Heart left ventricle (tissue), 16 donors: ENCODE results near the gene DHRS12. TPM values are rescaled to one million over a fixed set of nuclear protein-coding genes. Genes with fewer than 3 reads are reported as not detected.

ENCODE experiments used
- ATAC-seq, 4 donors: fragments of 200-7000 bp; cut with Tn5 transposase; one replicate each; pipeline ENCODE4 v1.9.1; 2020 to 2022; ENCODE audit warnings: moderate library complexity in 4 of 4, mild to moderate bottlenecking in 3 of 4, moderate number of reproducible peaks in 1 of 4
- DNase-seq, 5 donors: peaks; one replicate each; pipeline ENCODE4 v3.0.0-alpha.2; 2020
- H3K27ac ChIP-seq, 12 donors: fragments of 200-600 bp; sonication (generic) in 4 of 12; one replicate each; pipeline versions ENCODE4 v1.5.0 to v1.8.0; 2016 to 2022; ENCODE audit warnings: mild to moderate bottlenecking in 2 of 12
- H3K27me3 ChIP-seq, 9 donors: fragments of 200-600 bp; sonication (generic) in 2 of 9; one replicate each; pipeline versions ENCODE4 v1.5.1 to v1.8.0; 2016 to 2022; ENCODE audit warnings: mild to moderate bottlenecking in 3 of 9
- H3K36me3 ChIP-seq, 9 donors: fragments of 200-600 bp; sonication (generic) in 2 of 9; one replicate each; pipeline versions ENCODE4 v1.5.0 to v1.8.0; 2018 to 2022; ENCODE audit warnings: mild to moderate bottlenecking in 2 of 9
- H3K4me1 ChIP-seq, 12 donors: fragments of 200-600 bp; sonication (generic) in 4 of 12; one replicate each; pipeline versions ENCODE4 v1.5.0 to v1.8.0; 2016 to 2022; ENCODE audit warnings: mild to moderate bottlenecking in 3 of 12
- H3K4me3 ChIP-seq, 12 donors: fragments of 200-600 bp; sonication (generic) in 4 of 12; one replicate each; pipeline versions ENCODE4 v1.5.0 to v1.8.0; 2017 to 2022; ENCODE audit warnings: mild to moderate bottlenecking in 9 of 12, moderate library complexity in 4 of 12
- H3K9me3 ChIP-seq, 12 donors: fragments of 200-600 bp; sonication (generic) in 4 of 12; one replicate each; pipeline versions ENCODE4 v1.5.0 to v1.8.0; 2016 to 2022; ENCODE audit warnings: mild to moderate bottlenecking in 1 of 12
- POLR2A ChIP-seq, 2 donors: fragments of 450-650 bp; IDR thresholded peaks; one replicate each; pipeline ENCODE4 v1.6.1; 2017; ENCODE audit warnings: antibody characterized with exemption in 2 of 2, mild to moderate bottlenecking in 2 of 2, moderate library complexity in 2 of 2
- WGBS, 4 donors: extraction: QIAGEN DNeasy Blood & Tissue Kit in 2 of 4; methylation state at CpG; one replicate each; pipeline versions ENCODE4 v1.1.5 to v1.1.7; 2013 to 2018; 5-methylcytosine and 5-hydroxymethylcytosine counted together
- intact Hi-C, 10 donors: fragments of 100-400 bp; cut with DNase I; formaldehyde crosslinking; loops; one replicate each; pipeline versions ENCODE4 v1.11.1 to v1.14.2; 2022
- polyA plus RNA-seq, 2 donors: library from polyadenylated mRNA; stranded (reverse); fragments of 200-250 nt; gene quantifications; one replicate each; pipeline ENCODE4 v1.2.3, GENCODE V29; 2013
- total RNA-seq, 9 donors: library from RNA; depleted of rRNA in 2 of 9; stranded (reverse); fragments of >200 nt in 2 of 9; fragmentation: NEBNext Ultra II Directional in 3 of 9; extraction: Animal tissue kit (Norgen Biotek cat#: 25700) in 3 of 9; gene quantifications; one replicate each; pipeline versions ENCODE4 v1.1.0 to v1.2.4, GENCODE V29; 2016 to 2023
- TF ChIP-seq, protein P1 (sequence below), 12 donors: fragments of 200-600 bp; sonication (generic) in 4 of 12; IDR thresholded peaks; one replicate each; pipeline versions ENCODE4 v1.5.0 to v1.8.0; 2018 to 2022; ENCODE audit warnings: antibody characterized with exemption in 12 of 12, mild to moderate bottlenecking in 5 of 12
- donor health status: ischemic (EF 13 %, LVEDD 7.1; RV severe dilation, severe dysfunction).
- donor health status: healthy with polysubstance abuse.
- donor health status: DM: no; HTN: yes; CAD: no.
- donor health status: DM: no; HTN: no; CAD: no.
- donor health status: ischemic (EF 25% LVEDD 6.9; RV normal size, moderate dysfunction).
- donor health status: ischemic (EF 25% LVEDD 5.7; RV mildly dilated, moderate dysfunction).
- donor health status: healthy.
- donor health status: DM: yes; HTN: yes; CAD: no.
- donor health status: ischemic (EF 35%, LVEDD 5.7; RV mildly dilated, moderate dysfunction).
- donor health status: nonischemic (EF 11% LVEDD 7.7; RV severe dilation, severe dysfunction).
- donor health status: DM: yes; HTN: yes; CAD: no.
- donor health status: PGD.
- donor health status: ischemic (EF 29% LVEDD 5.4; RV normal size, mild dysfunction).
- donor health status: nonischemic (EF 23%, LVEDD 6.1; RV moderate dilation, normal function).

DHRS12 gene
- total and polyA plus RNA-seq, 11 donors: 3.9 to 13.9 (median 12.1) TPM

DNA sequence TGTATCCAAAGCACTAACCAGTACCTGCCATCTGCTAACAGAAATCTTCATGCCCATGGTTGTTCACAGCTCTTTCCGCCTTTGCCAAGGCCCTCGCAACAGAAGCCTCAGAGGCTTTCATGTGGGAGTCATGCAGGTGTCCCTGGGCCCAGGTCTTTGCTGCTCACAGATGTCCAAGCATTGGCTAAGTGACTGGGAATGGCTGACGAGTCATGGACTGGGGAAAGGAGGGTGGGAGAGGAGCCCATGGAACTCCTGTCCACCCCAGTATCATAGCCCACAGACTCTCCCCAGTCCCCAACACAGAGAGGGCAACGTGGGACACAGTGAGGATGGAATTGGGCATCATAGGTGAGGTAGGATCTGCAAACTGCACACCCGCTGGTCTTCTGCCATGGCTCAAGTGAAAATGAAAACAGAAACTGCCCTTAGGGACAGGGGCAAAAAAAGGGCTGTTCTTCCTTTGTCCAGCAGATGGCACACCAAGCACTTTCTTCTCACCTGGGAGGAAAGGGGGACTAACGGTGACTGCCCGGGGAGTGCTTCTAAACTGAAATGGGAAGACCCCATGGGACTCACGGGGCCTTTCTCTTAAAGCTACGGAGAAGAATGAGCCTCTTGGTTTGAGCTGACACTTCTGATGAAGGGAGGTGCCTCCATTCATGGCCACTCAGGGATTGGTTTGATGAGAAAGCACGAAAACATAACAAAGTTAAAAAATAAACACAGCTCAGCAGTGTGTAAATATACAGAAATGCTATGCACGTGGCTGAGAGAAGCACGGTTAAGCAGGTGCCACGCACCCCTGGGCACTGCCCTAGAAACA is 11.1 kb upstream of the DHRS12 start:
- Histone ChIP-seq H3K4me1 (peaks cover 0 to 40% (median 13%) of the 10 kb centered on the region in 12 donors), H3K27me3 (no peaks in the 10 kb centered on the region), H3K36me3 (no peaks in the 10 kb centered on the region), H3K4me3 (peak overlapping the region in 9 of 12 donors; percentile 8 to 39 (median 19)), H3K9me3 (no peaks in the 10 kb centered on the region), H3K27ac (peak overlapping the region in 4 of 12 donors; percentile 17 to 42 (median 22))
- WGBS, 4 donors: 21 to 31% (median 26%) methylated on average over 12 to 13 of the region's 13 CpGs
- TF ChIP-seq, protein P1, sequence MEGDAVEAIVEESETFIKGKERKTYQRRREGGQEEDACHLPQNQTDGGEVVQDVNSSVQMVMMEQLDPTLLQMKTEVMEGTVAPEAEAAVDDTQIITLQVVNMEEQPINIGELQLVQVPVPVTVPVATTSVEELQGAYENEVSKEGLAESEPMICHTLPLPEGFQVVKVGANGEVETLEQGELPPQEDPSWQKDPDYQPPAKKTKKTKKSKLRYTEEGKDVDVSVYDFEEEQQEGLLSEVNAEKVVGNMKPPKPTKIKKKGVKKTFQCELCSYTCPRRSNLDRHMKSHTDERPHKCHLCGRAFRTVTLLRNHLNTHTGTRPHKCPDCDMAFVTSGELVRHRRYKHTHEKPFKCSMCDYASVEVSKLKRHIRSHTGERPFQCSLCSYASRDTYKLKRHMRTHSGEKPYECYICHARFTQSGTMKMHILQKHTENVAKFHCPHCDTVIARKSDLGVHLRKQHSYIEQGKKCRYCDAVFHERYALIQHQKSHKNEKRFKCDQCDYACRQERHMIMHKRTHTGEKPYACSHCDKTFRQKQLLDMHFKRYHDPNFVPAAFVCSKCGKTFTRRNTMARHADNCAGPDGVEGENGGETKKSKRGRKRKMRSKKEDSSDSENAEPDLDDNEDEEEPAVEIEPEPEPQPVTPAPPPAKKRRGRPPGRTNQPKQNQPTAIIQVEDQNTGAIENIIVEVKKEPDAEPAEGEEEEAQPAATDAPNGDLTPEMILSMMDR (IDR thresholded peaks at IDR 0.05): peak; percentile 68 to 88 (median 82)
- TF ChIP-seq POLR2A (IDR thresholded peaks at IDR 0.05): no peak
- peak; percentile 13 to 69 (median 60) for ATAC-seq
- peak; percentile 45 to 63 (median 60) for DNase-seq
- intact Hi-C loops: loop anchor here in 9 of 10 donors (1.0 to 10.0 kb wide), 8 partner anchors 17 to 312 kb away; partner anchors contain the start of genes NEK5 (in 9 of the 9), ALG11 (in 2 of the 9) and ATP7B (in 2 of the 9)

DNA sequence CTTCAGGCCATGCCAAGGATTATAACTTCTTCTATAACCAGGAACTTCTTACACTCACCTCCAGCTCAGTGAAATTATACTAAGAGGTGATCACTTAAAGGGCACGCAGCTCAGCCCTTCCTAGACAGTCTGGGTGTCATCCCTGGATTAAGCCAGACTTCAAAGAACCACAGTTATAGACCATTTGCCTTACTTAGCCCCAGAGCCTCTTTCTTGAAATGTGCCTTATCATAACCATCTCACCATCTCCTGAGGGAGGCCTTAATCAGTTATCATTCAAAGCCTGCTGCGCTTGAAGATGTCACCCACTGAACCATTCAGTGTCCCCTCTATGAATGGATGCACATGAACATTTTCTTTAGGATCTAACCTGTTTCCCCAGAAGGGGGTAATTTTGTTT is 10.1 kb upstream of the DHRS12 start:
- ATAC-seq: no peak
- H3K4me3 ChIP-seq: no peak overlapping the region
- H3K4me1 ChIP-seq: peaks cover 0 to 31% (median 10%) of the 10 kb centered on the region in 12 donors
- H3K36me3 ChIP-seq: no peaks in the 10 kb centered on the region
- H3K27ac ChIP-seq: no peak overlapping the region
- TF ChIP-seq, protein P1 (IDR thresholded peaks at IDR 0.05): no peak
- no peak for TF ChIP-seq POLR2A (IDR thresholded peaks at IDR 0.05)
- no peaks in the 10 kb centered on the region for H3K9me3 ChIP-seq
- 97 to 100% (median 100%) methylated on average over 2 of the region's 2 CpGs for WGBS, 4 donors
- no peak for DNase-seq
- H3K27me3 ChIP-seq: no peaks in the 10 kb centered on the region
- intact Hi-C loops: loop anchor here in 5 of 10 donors (2.0 to 10.0 kb wide), 6 partner anchors 19 to 313 kb away; partner anchors contain the start of genes NEK5 (in 4 of the 5), ALG11 (in 1 of the 5) and ATP7B (in 1 of the 5)

DNA sequence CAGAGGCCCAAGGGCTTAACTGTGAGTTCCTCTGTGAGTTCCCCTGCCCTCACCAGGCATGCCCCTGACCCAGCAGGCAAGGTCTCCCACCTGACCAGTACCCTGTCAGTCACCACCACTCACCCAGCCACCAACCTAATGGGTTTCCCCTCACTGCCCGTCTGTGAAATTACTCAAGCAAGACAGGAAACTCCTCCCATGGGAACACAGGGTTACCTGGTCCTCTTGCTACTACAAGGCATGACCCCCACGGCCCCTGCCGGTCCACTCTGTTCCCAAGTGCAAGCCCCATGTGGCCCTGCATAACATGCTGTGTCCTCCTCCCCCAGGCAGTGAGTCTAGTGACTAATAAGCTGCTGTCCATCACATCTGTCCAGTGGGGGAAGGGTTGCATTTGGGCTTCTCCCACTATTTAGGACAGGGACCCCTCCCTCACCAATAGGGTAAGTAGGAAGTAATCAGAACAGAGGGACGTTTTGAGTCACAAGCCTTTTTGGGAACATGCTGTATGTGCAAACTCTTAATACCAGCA is 8.0 kb upstream of the DHRS12 start:
- Histone ChIP-seq H3K36me3 (no peaks in the 10 kb centered on the region), H3K27me3 (no peaks in the 10 kb centered on the region), H3K9me3 (no peaks in the 10 kb centered on the region), H3K4me3 (no peak overlapping the region), H3K27ac (peak overlapping the region in 4 of 12 donors; percentile 10 to 39 (median 11)), H3K4me1 (peaks cover 0 to 22% (median 8%) of the 10 kb centered on the region in 12 donors)
- no peak for TF ChIP-seq POLR2A (IDR thresholded peaks at IDR 0.05)
- TF ChIP-seq, protein P1 (IDR thresholded peaks at IDR 0.05): no peak
- peak in 1 of 5 donors; percentile 40 for DNase-seq
- WGBS, 4 donors: 38 to 57% (median 49%) methylated on average over 4 of the region's 4 CpGs
- intact Hi-C loops: loop anchor here in 5 of 10 donors (5.0 to 10.0 kb wide), 5 partner anchors 183 to 315 kb away; partner anchors contain the start of genes NEK5 (in 4 of the 5), ALG11 (in 1 of the 5) and ATP7B (in 1 of the 5)
- peak; percentile 33 to 38 (median 34) for ATAC-seq

DNA sequence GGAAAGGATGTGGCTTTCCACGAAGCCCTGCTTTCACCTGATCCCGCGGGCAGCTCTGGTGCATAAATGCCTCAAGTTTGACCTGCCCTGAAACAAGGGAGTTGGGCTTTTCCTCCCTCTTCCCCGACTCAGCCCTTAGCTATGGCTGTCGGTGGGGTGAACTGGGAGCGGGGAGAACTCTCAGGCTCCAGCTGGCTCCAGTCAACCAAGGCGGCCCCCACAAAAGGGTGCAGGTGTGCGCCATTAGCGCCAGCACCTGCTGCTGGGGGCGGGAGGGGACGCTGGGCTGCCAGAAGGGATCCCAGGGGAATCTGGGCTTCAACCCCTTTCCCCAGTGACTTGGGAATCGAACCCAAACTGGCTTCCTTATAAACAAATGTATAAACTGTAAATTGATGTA is 7.1 kb upstream of the DHRS12 start:
- intact Hi-C loops: loop anchor here in 5 of 10 donors (5.0 to 10.0 kb wide), 5 partner anchors 184 to 316 kb away; partner anchors contain the start of genes NEK5 (in 4 of the 5), ALG11 (in 1 of the 5) and ATP7B (in 1 of the 5)
- 63 to 82% (median 77%) methylated on average over 6 to 12 of the region's 12 CpGs for WGBS, 4 donors

More for the DNA sequence above, 7.1 kb upstream of the DHRS12 start:
- no peaks in the 10 kb centered on the region for H3K36me3 ChIP-seq
- H3K27me3 ChIP-seq: no peaks in the 10 kb centered on the region
- DNase-seq (no peak), ATAC-seq (no peak)
- peaks cover 0 to 30% (median 10%) of the 10 kb centered on the region in 12 donors for H3K4me1 ChIP-seq
- no peaks in the 10 kb centered on the region for H3K9me3 ChIP-seq
- no peak overlapping the region for H3K27ac ChIP-seq
- TF ChIP-seq POLR2A (IDR thresholded peaks at IDR 0.05): no peak
- TF ChIP-seq, protein P1 (IDR thresholded peaks at IDR 0.05): no peak
- H3K4me3 ChIP-seq: no peak overlapping the region
